HEK293 (cell line): ENCODE data around the gene MTG1.

Experiments used
- CTCF ChIA-PET: fragments of 350-600 bp; formaldehyde crosslinking; extraction: SDS; loops from one replicate; lab custom pipeline; 2021; ENCODE audit warnings: antibody characterized with exemption; lab: Yijun Ruan, JAX
- POLR2A ChIA-PET: fragments of 300-600 bp; formaldehyde crosslinking; extraction: SDS; loops from one replicate; lab custom pipeline; 2020; ENCODE audit warnings: antibody characterized with exemption, inconsistent platforms; lab: Yijun Ruan, JAX
- H3K27ac ChIP-seq: fragments of 200-500 bp; sonication (Bioruptor generic); 2 replicates; pipeline ENCODE4 v1.5.1; 2014; ENCODE audit warnings: low read depth, low read length, control low read depth, inconsistent platforms; ENCODE audit errors: extremely low read depth
- H3K36me3 ChIP-seq, 2 experiments: fragments of 200-500 bp in 1 of 2; sonication (Bioruptor generic) in 1 of 2; 1 replicate in 1 of 2; 2 replicates in 1 of 2; pipeline ENCODE4 v1.5.1; 2014 to 2017; ENCODE audit warnings: inconsistent platforms in 2 of 2, low read length in 2 of 2; ENCODE audit not compliant: control insufficient read depth in 2 of 2, insufficient read depth in 1 of 2
- H3K4me1 ChIP-seq: fragments of 200-500 bp; sonication (Bioruptor generic); 2 replicates; pipeline ENCODE4 v1.5.1; 2014; ENCODE audit warnings: mild to moderate bottlenecking, low read length, inconsistent platforms; ENCODE audit not compliant: control insufficient read depth, insufficient read depth
- H3K4me3 ChIP-seq: 2 replicates; pipeline ENCODE4 v1.5.1; 2011; ENCODE audit warnings: low read depth, mild to moderate bottlenecking, control low read depth, low read length, moderate library complexity
- H3K9me3 ChIP-seq: fragments of 200-500 bp; sonication (Bioruptor generic); 2 replicates; pipeline ENCODE4 v1.5.1; 2014; ENCODE audit warnings: low read depth, low read length, inconsistent platforms; ENCODE audit not compliant: control insufficient read depth, insufficient read depth
- HIC1 ChIP-seq: fragments of 450-650 bp; formaldehyde crosslinking; IDR thresholded peaks from 2 replicates; pipeline ENCODE4 v1.5.1; 2016; ENCODE audit warnings: missing biosample characterization, missing genetic modification characterization
- OVOL3 ChIP-seq: fragments of 450-650 bp; formaldehyde crosslinking; IDR thresholded peaks from 2 replicates; pipeline ENCODE4 v1.5.1; 2016; ENCODE audit warnings: missing biosample characterization, missing genetic modification characterization
- SCRT1 ChIP-seq: fragments of 450-650 bp; formaldehyde crosslinking; IDR thresholded peaks from 2 replicates; pipeline ENCODE4 v1.5.1; 2016; ENCODE audit warnings: missing biosample characterization, missing genetic modification characterization, borderline replicate concordance
- SP7 ChIP-seq: fragments of 450-650 bp; formaldehyde crosslinking; IDR thresholded peaks from 2 replicates; pipeline ENCODE4 v1.5.1; 2016; ENCODE audit warnings: missing biosample characterization, missing genetic modification characterization
- ZFP3 ChIP-seq: fragments of 450-650 bp; formaldehyde crosslinking; IDR thresholded peaks from 2 replicates; pipeline ENCODE4 v1.5.1; 2016; ENCODE audit warnings: low read depth, missing biosample characterization, missing genetic modification characterization
- ZFP37 ChIP-seq: fragments of 450-650 bp; formaldehyde crosslinking; IDR thresholded peaks from 2 replicates; pipeline ENCODE4 v1.5.1; 2016; ENCODE audit warnings: missing biosample characterization, missing genetic modification characterization
- ZNF114 ChIP-seq: fragments of 450-650 bp; formaldehyde crosslinking; IDR thresholded peaks from 2 replicates; pipeline ENCODE4 v1.5.0; 2017; ENCODE audit warnings: missing biosample characterization, missing genetic modification characterization
- ZNF140 ChIP-seq: fragments of 450-650 bp; formaldehyde crosslinking; IDR thresholded peaks from 2 replicates; pipeline ENCODE4 v1.5.1; 2016; ENCODE audit warnings: missing biosample characterization, missing genetic modification characterization
- ZNF19 ChIP-seq: fragments of 450-650 bp; formaldehyde crosslinking; IDR thresholded peaks from 2 replicates; pipeline ENCODE4; 2016; ENCODE audit warnings: missing biosample characterization, missing genetic modification characterization, low read depth
- ZNF404 ChIP-seq: fragments of 450-650 bp; formaldehyde crosslinking; IDR thresholded peaks from 2 replicates; pipeline ENCODE4 v1.5.1; 2017; ENCODE audit warnings: missing biosample characterization, missing genetic modification characterization
- ZNF585B ChIP-seq: fragments of 450-650 bp; formaldehyde crosslinking; IDR thresholded peaks from 2 replicates; pipeline ENCODE4 v1.5.1; 2016; ENCODE audit warnings: missing biosample characterization, missing genetic modification characterization
- ZNF624 ChIP-seq: fragments of 450-650 bp; formaldehyde crosslinking; IDR thresholded peaks from 2 replicates; pipeline ENCODE4 v1.5.1; 2017; ENCODE audit warnings: missing biosample characterization, missing genetic modification characterization
- ZNF639 ChIP-seq: fragments of 450-650 bp; formaldehyde crosslinking; IDR thresholded peaks from 2 replicates; pipeline ENCODE4 v1.5.1; 2016; ENCODE audit warnings: missing biosample characterization, missing genetic modification characterization
- ZNF654 ChIP-seq: fragments of 450-650 bp; formaldehyde crosslinking; IDR thresholded peaks from 2 replicates; pipeline ENCODE4 v1.5.1; 2016; ENCODE audit warnings: low read depth, missing biosample characterization, missing genetic modification characterization
- ZNF692 ChIP-seq: fragments of 450-650 bp; formaldehyde crosslinking; IDR thresholded peaks from 2 replicates; pipeline ENCODE4 v1.5.1; 2016; ENCODE audit warnings: missing biosample characterization, missing genetic modification characterization
- ZNF776 ChIP-seq: fragments of 450-650 bp; formaldehyde crosslinking; IDR thresholded peaks from 2 replicates; pipeline ENCODE4 v1.5.0; 2017; ENCODE audit warnings: missing biosample characterization, missing genetic modification characterization, borderline replicate concordance
- TF ChIP-seq, protein P1 (sequence below): fragments of 450-650 bp; formaldehyde crosslinking; IDR thresholded peaks from 2 replicates; pipeline ENCODE4 v1.5.1; 2016; ENCODE audit warnings: missing biosample characterization, missing genetic modification characterization
- TF ChIP-seq, protein P2 (sequence below): fragments of 450-650 bp; formaldehyde crosslinking; conservative IDR thresholded peaks from 2 replicates; pipeline ENCODE4 v1.5.1; 2016; ENCODE audit warnings: low read depth, missing biosample characterization, missing genetic modification characterization

The MTG1 gene

DNA sequence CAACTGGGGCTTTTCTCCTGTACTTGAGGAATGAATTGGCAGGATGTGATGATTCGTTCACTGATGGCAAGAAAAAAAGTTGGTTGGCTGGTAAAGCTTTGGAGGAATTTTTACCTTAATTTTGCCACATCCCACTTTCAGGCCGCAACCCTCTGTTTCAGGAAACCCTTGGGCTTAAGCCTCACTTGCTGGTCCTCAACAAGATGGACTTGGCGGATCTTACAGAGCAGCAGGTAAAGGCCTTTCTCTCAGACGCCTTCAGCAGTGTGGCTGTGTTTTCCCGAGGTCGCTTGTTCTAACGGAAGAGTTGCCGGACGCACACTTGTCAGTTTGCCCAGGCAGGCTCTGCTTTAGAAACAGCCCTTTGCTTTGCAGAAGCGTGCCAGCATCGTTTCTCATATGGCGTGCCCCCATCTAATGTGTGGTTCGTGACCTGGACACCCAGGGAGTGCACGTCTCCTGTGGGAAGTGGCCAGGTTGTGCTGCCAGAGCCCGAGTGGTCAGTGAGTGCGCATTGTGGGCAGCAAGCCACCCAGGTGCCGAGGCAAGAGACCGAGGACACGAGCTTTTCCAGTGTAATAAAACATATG lies 2.2 kb downstream of the MTG1 start:
- CTCF ChIA-PET: interaction anchor here (1.8 kb wide), 1 partner anchor 66 kb away, joined by 10 read pairs; no protein-coding TSS in a partner anchor
- peaks cover 21 to 57% of the 10 kb centered on the region in 2 experiments for H3K36me3 ChIP-seq

More for the DNA sequence above, 2.2 kb downstream of the MTG1 start:
- H3K27ac ChIP-seq: no peak overlapping the region
- no peaks in the 10 kb centered on the region for H3K4me1 ChIP-seq
- TF ChIP-seq ZFP37 (tag by site-specific recombination) (no peak), ZNF624 (tag by site-specific recombination) (no peak), ZNF114 (tag by site-specific recombination) (no peak), HIC1 (tag by site-specific recombination) (no peak), SCRT1 (tag by site-specific recombination) (no peak), ZNF654 (tag by site-specific recombination) (no peak), ZNF404 (no peak), ZNF585B (tag by site-specific recombination) (no peak), SP7 (tag by site-specific recombination) (no peak), ZNF776 (tag by site-specific recombination) (no peak), ZNF140 (tag by site-specific recombination) (no peak), ZFP3 (no peak), ZNF19 (tag by site-specific recombination) (no peak), ZNF692 (tag by site-specific recombination) (no peak), OVOL3 (tag by site-specific recombination) (no peak), ZNF639 (tag by site-specific recombination) (no peak)
- TF ChIP-seq, protein P1, sequence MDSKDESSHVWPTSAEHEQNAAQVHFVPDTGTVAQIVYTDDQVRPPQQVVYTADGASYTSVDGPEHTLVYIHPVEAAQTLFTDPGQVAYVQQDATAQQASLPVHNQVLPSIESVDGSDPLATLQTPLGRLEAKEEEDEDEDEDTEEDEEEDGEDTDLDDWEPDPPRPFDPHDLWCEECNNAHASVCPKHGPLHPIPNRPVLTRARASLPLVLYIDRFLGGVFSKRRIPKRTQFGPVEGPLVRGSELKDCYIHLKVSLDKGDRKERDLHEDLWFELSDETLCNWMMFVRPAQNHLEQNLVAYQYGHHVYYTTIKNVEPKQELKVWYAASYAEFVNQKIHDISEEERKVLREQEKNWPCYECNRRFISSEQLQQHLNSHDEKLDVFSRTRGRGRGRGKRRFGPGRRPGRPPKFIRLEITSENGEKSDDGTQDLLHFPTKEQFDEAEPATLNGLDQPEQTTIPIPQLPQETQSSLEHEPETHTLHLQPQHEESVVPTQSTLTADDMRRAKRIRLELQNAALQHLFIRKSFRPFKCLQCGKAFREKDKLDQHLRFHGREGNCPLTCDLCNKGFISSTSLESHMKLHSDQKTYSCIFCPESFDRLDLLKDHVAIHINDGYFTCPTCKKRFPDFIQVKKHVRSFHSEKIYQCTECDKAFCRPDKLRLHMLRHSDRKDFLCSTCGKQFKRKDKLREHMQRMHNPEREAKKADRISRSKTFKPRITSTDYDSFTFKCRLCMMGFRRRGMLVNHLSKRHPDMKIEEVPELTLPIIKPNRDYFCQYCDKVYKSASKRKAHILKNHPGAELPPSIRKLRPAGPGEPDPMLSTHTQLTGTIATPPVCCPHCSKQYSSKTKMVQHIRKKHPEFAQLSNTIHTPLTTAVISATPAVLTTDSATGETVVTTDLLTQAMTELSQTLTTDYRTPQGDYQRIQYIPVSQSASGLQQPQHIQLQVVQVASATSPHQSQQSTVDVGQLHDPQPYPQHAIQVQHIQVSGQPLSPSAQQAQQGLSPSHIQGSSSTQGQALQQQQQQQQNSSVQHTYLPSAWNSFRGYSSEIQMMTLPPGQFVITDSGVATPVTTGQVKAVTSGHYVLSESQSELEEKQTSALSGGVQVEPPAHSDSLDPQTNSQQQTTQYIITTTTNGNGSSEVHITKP: no peak
- TF ChIP-seq, protein P2, sequence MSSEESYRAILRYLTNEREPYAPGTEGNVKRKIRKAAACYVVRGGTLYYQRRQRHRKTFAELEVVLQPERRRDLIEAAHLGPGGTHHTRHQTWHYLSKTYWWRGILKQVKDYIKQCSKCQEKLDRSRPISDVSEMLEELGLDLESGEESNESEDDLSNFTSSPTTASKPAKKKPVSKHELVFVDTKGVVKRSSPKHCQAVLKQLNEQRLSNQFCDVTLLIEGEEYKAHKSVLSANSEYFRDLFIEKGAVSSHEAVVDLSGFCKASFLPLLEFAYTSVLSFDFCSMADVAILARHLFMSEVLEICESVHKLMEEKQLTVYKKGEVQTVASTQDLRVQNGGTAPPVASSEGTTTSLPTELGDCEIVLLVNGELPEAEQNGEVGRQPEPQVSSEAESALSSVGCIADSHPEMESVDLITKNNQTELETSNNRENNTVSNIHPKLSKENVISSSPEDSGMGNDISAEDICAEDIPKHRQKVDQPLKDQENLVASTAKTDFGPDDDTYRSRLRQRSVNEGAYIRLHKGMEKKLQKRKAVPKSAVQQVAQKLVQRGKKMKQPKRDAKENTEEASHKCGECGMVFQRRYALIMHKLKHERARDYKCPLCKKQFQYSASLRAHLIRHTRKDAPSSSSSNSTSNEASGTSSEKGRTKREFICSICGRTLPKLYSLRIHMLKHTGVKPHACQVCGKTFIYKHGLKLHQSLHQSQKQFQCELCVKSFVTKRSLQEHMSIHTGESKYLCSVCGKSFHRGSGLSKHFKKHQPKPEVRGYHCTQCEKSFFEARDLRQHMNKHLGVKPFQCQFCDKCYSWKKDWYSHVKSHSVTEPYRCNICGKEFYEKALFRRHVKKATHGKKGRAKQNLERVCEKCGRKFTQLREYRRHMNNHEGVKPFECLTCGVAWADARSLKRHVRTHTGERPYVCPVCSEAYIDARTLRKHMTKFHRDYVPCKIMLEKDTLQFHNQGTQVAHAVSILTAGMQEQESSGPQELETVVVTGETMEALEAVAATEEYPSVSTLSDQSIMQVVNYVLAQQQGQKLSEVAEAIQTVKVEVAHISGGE (tag by site-specific recombination): no peak
- TF ChIP-seq, all 188 proteins: peak for 0
- H3K4me3 ChIP-seq: no peak overlapping the region
- H3K9me3 ChIP-seq: no peaks in the 10 kb centered on the region
- POLR2A ChIA-PET: no interaction called here
